NCI-H2081 (cell line): ENCODE measurements around the gene YTHDF1.

Experiments used
- DNase-seq, 2 experiments: peaks; one replicate each; lab custom pipeline; 2025; lab: John Stamatoyannopoulos, UW

YTHDF1 gene

DNA sequence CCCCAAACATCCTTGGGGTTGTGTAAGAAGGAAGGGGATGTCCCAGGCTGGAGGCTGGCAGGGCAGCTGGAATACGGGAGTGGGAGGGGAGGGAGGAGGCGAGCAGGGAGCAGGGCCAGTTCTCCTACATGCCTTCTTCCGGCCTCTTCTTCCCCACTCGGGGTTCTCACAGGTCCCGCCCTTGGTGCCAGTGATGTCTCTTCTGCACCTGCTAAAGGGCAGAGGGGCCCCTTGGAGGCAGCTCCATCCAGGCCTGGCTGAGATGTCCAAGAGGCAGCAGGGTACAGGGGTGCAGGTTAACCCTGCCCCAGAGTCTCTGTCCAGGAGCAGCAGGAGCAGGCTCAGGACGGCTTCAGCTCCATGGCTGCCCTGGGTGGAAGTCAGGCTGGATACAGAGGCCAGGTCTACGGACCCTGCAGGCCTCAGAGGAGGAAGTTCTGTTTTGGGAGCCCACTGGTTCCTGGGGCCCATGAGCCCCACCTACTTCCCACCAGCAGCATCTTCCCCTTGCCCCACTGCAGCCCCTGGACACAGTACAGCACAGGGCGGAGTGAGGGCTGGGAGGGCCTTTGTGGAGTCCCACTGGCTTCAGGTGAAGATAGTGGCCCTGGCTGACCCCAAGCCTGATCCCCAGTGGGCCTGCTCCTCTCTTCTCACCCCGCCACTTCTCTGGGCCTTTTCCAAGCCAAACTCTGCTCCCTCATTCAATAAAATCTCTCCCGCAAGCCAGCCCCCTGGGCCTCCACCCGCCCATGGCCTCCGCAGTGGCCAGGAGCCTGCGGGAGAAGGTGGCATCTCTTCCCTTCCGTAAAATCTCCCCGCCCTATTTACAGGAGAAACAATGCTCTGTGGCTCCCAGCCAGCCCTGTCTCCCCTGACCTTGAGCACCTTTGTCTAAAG lies 60.4 kb downstream of the YTHDF1 start:
- DNase-seq, result no peak

DNA sequence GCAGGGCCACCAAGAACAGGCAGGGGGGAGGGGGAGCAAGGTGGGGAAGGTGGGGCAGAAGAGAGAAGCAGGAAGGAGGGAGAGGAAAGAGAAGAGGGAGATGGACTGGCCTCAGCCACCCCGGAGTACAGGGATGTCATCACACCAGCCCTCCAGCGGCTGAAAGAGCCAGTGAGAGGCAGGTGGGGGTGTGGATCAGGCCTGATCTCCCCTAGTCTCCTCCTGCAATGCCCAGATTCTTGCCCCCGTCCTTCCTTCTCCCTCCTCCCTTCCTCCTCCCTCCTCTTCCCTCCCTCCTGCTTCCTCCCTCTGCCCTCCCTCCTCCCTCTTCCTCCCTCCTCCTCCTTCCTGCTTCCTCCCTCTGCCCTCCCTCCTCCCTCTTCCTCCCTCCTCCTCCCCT lies 61.5 kb downstream of the YTHDF1 start:
- no peak for DNase-seq

- no peak for DNase-seq
Measured at GRCh38 chr20:63153254-63154221, 62.4 kb downstream of the YTHDF1 start.

DNA sequence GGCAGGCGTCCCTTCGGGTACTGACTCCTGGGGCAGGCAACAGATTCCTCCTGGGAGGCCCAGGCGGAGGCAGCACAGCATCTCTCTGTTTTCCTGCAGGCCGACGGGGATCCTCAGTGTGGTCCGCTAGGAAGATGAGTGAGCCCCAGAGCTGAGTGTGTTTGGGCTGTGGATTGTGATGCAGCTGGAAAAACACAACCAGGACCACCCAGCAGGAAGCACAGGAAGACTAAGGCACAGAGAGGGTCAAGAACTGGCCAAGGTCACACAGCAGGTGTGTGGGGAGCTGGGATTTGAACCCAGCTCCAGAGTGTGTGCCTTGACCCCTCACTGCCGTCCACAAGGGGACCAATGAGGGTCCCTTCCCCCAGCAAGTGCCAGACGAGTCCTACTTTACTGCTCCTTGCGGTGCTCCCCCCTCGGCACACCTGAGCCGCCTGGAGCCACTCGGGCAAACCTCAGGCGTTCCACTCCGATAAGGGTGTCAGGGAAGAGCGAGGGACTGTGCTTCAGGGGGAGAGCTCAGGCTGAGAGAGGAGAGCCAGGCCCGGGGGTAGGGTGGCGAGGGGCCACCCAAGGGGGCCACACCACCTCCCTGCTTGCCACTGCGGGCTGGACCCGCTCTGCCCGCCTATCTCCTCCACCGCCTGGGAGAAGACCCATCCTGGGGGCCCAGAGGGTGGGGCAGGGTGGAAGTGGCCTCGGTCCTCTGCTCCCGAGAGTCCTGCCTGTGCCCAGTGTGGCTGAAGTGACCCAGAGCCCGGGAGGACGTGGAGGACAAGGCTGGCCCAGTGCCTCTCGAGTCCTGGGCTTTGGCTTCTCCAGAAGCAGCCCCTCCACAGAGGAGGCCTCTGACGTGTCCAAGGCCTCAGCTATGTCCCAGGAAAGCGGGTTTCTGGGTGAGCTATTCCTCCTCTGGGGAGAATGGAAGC lies 63.3 kb downstream of the YTHDF1 start:
- DNase-seq, result no peak

DNA sequence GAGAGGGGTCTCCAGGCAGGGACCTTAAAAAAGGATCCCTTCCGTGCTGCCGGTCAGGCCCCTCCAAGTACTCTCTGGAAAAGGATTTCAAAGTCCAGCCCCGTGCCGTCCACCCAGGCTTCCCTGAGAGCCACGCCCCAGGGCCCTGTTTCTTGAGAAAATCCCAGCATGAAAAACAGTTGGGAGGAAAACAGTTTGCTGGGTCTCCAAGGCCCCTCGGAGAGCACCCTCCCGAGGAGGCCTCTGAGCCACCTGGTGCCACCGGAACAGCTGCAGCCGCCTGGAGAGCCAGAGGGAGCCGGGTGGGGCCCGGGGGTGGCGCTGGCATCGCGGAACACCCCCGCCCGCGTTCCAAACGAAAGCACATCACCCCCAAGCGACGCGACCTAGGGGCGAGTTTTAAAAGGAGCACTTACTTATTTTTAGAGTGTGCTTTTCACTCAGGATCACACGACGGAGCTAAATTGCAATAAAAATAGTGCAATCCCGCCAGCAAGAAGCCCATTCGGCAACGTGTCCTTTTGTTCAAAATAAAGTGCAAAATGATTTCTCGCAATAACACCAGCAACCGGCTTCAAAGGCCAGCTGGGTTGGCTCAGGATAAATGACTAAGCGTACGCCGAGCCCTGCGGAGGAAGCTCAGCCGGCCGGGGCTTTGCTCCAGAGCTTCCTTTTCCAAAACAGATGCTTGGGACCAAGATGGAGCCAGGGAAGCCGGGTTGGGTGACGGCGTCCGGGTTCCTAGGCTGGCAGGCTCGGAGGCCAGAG lies 64.2 kb downstream of the YTHDF1 start:
- DNase-seq, result no peak

DNA sequence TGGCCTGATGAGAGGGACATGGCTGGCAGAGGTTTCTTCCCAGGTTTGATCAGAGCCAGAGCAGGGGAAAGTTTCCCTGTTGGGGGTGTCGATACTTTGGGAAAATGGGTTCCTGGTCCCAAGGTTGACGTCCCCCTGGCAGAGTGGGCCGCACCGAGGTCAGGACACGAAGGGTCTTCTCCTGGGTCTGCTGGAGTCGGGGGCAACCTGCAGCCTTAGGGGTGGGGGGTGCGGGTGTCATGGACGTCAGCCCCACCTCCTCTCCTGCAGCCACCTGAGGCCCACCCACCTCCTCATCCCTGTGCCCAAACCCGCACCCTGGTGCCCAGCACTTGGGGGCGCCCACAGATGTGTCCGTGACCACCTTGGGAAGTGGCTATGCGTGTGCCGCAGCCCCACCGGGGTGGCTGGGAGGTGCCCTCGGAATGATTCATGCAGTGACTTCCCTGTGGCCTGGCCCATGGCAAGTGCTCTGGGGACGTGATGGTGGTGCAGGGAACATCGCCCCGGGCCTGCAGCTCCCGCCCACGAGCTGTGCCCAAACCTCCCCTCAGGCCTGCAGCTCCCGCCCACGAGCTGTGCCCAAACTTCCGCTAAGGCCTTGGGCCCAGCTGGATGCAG lies 64.9 kb downstream of the YTHDF1 start:
- DNase-seq, result no peak

DNA sequence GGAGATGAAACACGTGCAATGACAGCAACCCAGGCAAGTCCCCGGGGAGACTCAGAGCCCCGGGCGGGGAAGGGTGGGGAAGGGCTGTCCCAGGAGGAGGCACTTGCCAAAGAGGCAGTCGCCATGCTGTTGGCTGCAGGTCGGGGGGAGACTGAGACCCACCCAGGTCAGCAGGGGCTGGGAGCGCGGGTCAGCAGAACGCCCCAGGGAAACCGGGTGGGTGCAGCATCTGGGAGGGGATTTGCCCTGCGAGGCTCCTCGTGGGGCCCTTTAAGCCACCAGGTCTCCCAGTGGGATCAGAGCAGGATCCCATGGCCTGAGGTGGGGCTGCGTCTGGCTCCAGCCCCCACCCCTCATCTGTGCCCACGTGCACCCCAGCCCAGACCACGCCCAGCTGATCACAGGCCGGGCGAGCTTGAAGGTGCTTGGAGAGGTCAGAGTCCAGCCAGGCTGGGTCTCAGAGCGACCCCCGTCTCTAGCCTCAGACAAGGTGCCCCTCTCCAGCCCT lies 65.5 kb downstream of the YTHDF1 start:
- no peak for DNase-seq

DNA sequence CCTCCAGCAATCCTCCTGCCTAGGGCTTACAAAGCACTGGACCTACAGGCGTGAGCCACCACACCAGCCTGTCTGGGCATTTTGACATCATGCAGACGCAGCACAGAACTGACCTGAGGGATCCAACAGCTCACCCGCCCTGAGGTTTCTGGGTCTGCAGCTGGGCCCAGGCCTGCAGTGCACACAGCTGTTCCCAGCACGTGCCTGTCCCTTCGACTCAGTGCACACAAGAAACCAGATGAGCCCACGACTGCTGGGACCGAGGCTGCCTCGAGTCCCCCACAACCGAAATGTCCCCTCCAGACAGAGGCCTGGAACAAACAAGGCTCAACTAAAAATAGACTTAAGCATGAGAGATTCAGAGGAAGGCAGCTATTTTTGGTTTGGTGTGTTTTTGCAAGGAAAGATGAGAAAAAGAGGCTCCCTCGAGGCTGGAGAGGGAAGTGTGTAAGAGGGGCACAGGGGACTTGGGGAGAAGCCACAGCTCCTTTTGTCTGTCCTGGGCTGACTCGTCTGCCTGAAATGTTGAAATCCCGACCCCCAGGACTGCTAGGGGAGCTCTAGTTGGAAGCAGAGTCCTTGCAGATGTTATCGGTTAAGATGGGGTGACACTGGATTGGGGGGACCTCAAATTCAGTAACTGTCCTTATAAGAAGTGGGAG lies 66.3 kb downstream of the YTHDF1 start:
- no peak for DNase-seq

GRCh38 chr20:63148696-63149095 lies 67.2 kb downstream of the YTHDF1 start:
- DNase-seq, result no peak

GRCh38 chr20:63147532-63147931 lies 68.4 kb downstream of the YTHDF1 start:
- DNase-seq, result no peak
